Transverse colon (tissue), 4 donors: Measurements from ENCODE around the gene THEM5.

Source experiments
- CTCF ChIP-seq, 5 experiments: fragments of 200-600 bp in 3 of 5; fragments of 450-650 bp in 2 of 5; sonication (generic) in 3 of 5; IDR thresholded peaks; 1 replicate in 2 of 5; 2 replicates in 3 of 5; pipeline ENCODE4 v1.5.1; 2016 to 2017; ENCODE audit warnings: antibody characterized with exemption in 5 of 5, inconsistent platforms in 3 of 5, mild to moderate bottlenecking in 2 of 5, moderate library complexity in 1 of 5
- EP300 ChIP-seq: sonication (generic); formaldehyde crosslinking; IDR thresholded peaks from one replicate; pipeline ENCODE4 v1.6.1; 2017; ENCODE audit warnings: antibody characterized with exemption, low read depth
- POLR2AphosphoS5 ChIP-seq, 3 donors: sonication (generic); formaldehyde crosslinking; IDR thresholded peaks; one replicate each; pipeline ENCODE4 v1.6.1; 2016; ENCODE audit warnings: antibody characterized with exemption in 3 of 3

GRCh38 chr1:151847867-151848596 is 5.5 kb downstream of the THEM5 start:
- TF ChIP-seq EP300 (no peak), POLR2AphosphoS5 (IDR thresholded peaks at IDR 0.05) (no peak), CTCF (IDR thresholded peaks at IDR 0.05) (no peak)
